Measurements from ENCODE around the gene PLXNB3.

The PLXNB3 gene

GRCh38 chrX:153750127-153750774, 13.8 kb upstream of the PLXNB3 start:
- no peak for DNase-seq (ENCODE audit: low read depth in 1 of 2, low spot score in 1 of 2)

- DNase-seq (ENCODE audit: low read depth in 1 of 2, low spot score in 1 of 2) = no peak
Measured at GRCh38 chrX:153755136-153755535, 8.9 kb upstream of the PLXNB3 start.

- no peak for DNase-seq (ENCODE audit: low read depth in 1 of 2, low spot score in 1 of 2)
Measured at GRCh38 chrX:153761863-153762262, 2.2 kb upstream of the PLXNB3 start.

GRCh38 chrX:153762626-153763173, 1.3 kb upstream of the PLXNB3 start:
- no peak for DNase-seq (ENCODE audit: low read depth in 1 of 2, low spot score in 1 of 2)

GRCh38 chrX:153763298-153763932, 634 bp upstream of the PLXNB3 start:
- DNase-seq (ENCODE audit: low read depth in 1 of 2, low spot score in 1 of 2) = no peak

GRCh38 chrX:153764786-153765137, 713 bp downstream of the PLXNB3 start:
- DNase-seq (ENCODE audit: low read depth in 1 of 2, low spot score in 1 of 2) = no peak

- DNase-seq (ENCODE audit: low read depth in 1 of 2, low spot score in 1 of 2) = no peak
Measured at GRCh38 chrX:153765138-153766079, 1.4 kb downstream of the PLXNB3 start.

GRCh38 chrX:153766098-153766817, 2.2 kb downstream of the PLXNB3 start:
- peak in 1 of 2 donors; percentile 11 for DNase-seq (ENCODE audit: low read depth in 1 of 2, low spot score in 1 of 2)

- no peak for DNase-seq (ENCODE audit: low read depth in 1 of 2, low spot score in 1 of 2)
Measured at GRCh38 chrX:153766871-153767673, 3.0 kb downstream of the PLXNB3 start.

GRCh38 chrX:153767674-153768055, 3.6 kb downstream of the PLXNB3 start:
- DNase-seq (ENCODE audit: low read depth in 1 of 2, low spot score in 1 of 2) = no peak

- DNase-seq (ENCODE audit: low read depth in 1 of 2, low spot score in 1 of 2) = no peak
Measured at GRCh38 chrX:153768311-153769157, 4.5 kb downstream of the PLXNB3 start.

- DNase-seq (ENCODE audit: low read depth in 1 of 2, low spot score in 1 of 2) = no peak
Measured at GRCh38 chrX:153769158-153769864, 5.3 kb downstream of the PLXNB3 start.

GRCh38 chrX:153769865-153770600, 6.0 kb downstream of the PLXNB3 start:
- DNase-seq (ENCODE audit: low read depth in 1 of 2, low spot score in 1 of 2) = no peak

- no peak for DNase-seq (ENCODE audit: low read depth in 1 of 2, low spot score in 1 of 2)
Measured at GRCh38 chrX:153770601-153771414, 6.8 kb downstream of the PLXNB3 start.

- no peak for DNase-seq (ENCODE audit: low read depth in 1 of 2, low spot score in 1 of 2)
Measured at GRCh38 chrX:153771415-153772315, 7.6 kb downstream of the PLXNB3 start.

All from activated CD4-positive, alpha-beta T cell treated with anti-CD3 and anti-CD28 coated beads, Interleukin-2, amount 50 U/mL, for 24 hours (primary cell).